ENCODE data around the gene NEURL1. TPM values are rescaled to one million over a fixed set of nuclear protein-coding genes. Genes with fewer than 3 reads are reported as not detected.

The NEURL1 gene
- total and polyA plus RNA-seq, 2 donors: 1.6 to 3.0 TPM

DNA sequence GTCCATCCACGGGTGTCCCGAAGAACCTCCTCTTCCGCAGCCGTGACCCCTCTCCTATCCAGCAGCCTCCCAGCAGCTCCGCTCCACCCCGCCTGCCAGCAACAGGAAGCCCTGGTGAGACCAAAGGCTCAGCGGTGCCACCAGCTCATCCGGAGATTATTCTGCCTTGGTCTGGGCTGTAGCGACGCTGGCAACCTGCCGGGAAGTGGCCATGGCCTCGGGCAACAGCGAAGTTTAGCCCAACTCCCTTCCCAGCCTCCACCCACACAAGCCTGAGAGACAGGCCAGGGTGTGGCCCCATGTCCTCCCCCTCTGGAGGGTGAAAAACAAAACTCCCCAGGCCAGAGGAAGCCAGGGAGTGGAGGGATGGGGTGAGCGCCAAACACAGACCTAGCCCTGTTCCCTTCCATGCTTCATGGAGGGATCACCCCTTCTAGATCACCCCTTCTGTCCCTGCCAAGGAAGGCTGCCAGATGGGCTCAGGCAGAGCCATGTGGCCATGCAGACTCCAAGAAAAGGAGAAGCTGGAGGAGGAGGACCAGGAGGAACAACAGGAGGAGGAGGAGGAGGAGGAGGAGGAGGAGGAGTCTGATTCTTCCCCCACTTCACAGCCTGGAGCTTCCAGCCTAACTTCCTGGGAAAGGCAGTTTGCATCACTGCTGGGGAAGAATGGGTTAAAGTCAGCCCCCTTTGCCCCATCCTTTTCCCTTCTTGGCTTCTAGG is 42.3 kb upstream of the NEURL1 start:
- H3K9me3 ChIP-seq (ENCODE audit: control insufficient read depth in 2 of 2, insufficient read depth in 1 of 2, low read length in 1 of 2): no peaks in the 10 kb centered on the region
- 9% methylated on average over 14 of the region's 14 CpGs for WGBS
- H3K36me3 ChIP-seq (ENCODE audit: control insufficient read depth in 2 of 2, insufficient read depth in 2 of 2, low read length in 1 of 2): peaks cover 22 to 26% of the 10 kb centered on the region in 2 donors
- H3K27ac ChIP-seq (ENCODE audit: low read depth in 1 of 2, low read length in 1 of 2): peak overlapping the region in 1 of 2 donors; percentile 43
- H3K4me3 ChIP-seq (ENCODE audit: low read length in 2 of 2): peak overlapping the region; percentile 53 to 62
- H3K27me3 ChIP-seq (ENCODE audit: control insufficient read depth in 2 of 2, insufficient read depth in 1 of 2, low read length in 1 of 2): peaks cover 0 to 10% of the 10 kb centered on the region in 2 donors
- peaks cover 7 to 24% of the 10 kb centered on the region in 2 donors for H3K4me1 ChIP-seq (ENCODE audit: control insufficient read depth in 2 of 2, insufficient read depth in 2 of 2, low read length in 2 of 2)
- DNase-seq (ENCODE audit: low read depth in 6 of 9, low spot score in 9 of 9): peak in 2 of 9 donors; percentile 8 to 37

DNA sequence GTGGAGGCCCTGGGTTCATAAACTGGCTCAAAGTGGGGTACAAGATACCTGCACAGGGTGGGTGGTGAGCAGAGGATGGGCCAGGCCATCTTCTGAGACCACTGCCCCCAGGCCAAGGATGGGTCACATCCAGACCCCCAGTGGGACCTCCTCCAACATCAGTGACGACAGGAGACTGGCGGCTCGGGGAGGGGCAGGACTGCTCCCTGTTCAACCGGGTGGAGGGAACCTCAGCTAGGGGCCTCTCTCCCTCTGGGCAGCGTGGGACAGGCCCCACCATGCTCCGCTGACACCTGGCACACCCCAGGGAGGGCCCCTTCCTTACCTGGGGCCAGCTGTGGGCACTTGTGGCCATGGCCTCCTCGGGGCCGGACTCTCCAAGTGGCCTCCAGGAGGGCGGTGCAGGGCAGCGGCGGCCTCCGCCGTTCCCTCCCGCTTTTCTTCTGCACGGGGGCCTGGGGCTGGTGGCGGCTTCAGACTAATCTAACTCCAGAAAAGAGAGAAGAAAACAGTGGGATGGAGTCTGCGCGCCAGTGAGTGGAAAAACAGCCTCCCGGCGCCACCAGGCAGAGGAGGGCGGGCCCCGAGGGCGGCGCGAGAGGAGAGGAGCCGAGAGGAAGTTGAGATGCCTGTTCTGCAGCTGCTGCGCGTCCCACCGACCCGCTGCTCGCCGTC is 41.5 kb upstream of the NEURL1 start, which contains the start of gene CALHM2:
Gene CALHM2 (minus strand): TSS at position 540 of the 675 bp plus-strand sequence. CDS start 2,429 bp downstream, outside the sequence.
- Histone ChIP-seq H3K27ac (ENCODE audit: low read depth in 1 of 2, low read length in 1 of 2) (peak within 1 kb of the TSS in 1 of 2 donors; percentile 43), H3K27me3 (ENCODE audit: control insufficient read depth in 2 of 2, insufficient read depth in 1 of 2, low read length in 1 of 2) (peaks cover 0 to 10% of the 10 kb centered on the region in 2 donors), H3K9me3 (ENCODE audit: control insufficient read depth in 2 of 2, insufficient read depth in 1 of 2, low read length in 1 of 2) (no peaks in the 10 kb centered on the region), H3K4me1 (ENCODE audit: control insufficient read depth in 2 of 2, insufficient read depth in 2 of 2, low read length in 2 of 2) (peaks cover 7 to 24% of the 10 kb centered on the region in 2 donors), H3K36me3 (ENCODE audit: control insufficient read depth in 2 of 2, insufficient read depth in 2 of 2, low read length in 1 of 2) (peaks cover 16 to 19% of the 10 kb centered on the region in 2 donors), H3K4me3 (ENCODE audit: low read length in 2 of 2) (peak within 1 kb of the TSS; percentile 53 to 62)
- DNase-seq (ENCODE audit: low read depth in 6 of 9, low spot score in 9 of 9): peak in 6 of 9 donors; percentile 16 to 61 (median 27)
- WGBS: under 1% methylated on average over 32 of the region's 32 CpGs

DNA sequence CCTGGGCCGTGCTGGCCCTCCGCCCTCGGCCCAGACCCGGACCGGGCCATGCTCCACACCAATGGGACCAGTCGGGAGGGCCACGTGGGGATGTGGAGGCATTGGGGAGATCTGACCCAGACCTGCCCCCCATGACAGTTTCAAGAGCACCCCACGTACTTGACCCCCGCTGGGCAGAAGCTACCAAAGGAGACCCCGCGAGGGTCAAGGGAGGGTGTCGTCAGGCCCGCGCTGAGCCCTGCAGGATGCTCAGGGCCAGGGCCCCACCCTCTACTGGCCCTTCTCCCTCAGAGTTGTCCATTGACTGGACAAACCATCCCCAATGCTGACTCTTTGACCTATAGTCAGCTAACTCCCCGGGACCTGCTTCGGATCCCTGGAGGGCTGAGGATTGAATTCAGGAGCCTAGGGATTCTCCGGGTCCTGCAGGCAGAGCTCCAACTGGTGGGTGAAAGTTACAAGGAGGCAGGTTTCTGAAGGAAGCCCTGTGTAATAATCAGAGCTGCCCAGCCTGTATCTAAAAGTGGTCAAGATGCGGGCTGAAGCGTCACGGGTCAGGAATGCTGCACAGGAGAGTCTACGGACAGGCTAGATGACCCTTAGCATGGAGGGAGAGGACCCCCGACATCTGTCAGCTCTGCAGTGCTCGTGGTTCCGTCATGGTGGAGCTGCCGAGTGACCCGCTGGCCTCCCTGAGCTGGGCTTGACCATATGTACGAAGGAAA is 40.8 kb upstream of the NEURL1 start:
- no peak for DNase-seq (ENCODE audit: low read depth in 6 of 9, low spot score in 9 of 9)
- 44% methylated on average over 27 of the region's 27 CpGs for WGBS
- H3K4me3 ChIP-seq (ENCODE audit: low read length in 2 of 2): peak overlapping the region; percentile 53 to 62
- H3K4me1 ChIP-seq (ENCODE audit: control insufficient read depth in 2 of 2, insufficient read depth in 2 of 2, low read length in 2 of 2): peaks cover 7 to 24% of the 10 kb centered on the region in 2 donors
- H3K9me3 ChIP-seq (ENCODE audit: control insufficient read depth in 2 of 2, insufficient read depth in 1 of 2, low read length in 1 of 2): no peaks in the 10 kb centered on the region
- peaks cover 0 to 10% of the 10 kb centered on the region in 2 donors for H3K27me3 ChIP-seq (ENCODE audit: control insufficient read depth in 2 of 2, insufficient read depth in 1 of 2, low read length in 1 of 2)
- H3K36me3 ChIP-seq (ENCODE audit: control insufficient read depth in 2 of 2, insufficient read depth in 2 of 2, low read length in 1 of 2): peaks cover 9 to 12% of the 10 kb centered on the region in 2 donors
- H3K27ac ChIP-seq (ENCODE audit: low read depth in 1 of 2, low read length in 1 of 2): no peak overlapping the region

DNA sequence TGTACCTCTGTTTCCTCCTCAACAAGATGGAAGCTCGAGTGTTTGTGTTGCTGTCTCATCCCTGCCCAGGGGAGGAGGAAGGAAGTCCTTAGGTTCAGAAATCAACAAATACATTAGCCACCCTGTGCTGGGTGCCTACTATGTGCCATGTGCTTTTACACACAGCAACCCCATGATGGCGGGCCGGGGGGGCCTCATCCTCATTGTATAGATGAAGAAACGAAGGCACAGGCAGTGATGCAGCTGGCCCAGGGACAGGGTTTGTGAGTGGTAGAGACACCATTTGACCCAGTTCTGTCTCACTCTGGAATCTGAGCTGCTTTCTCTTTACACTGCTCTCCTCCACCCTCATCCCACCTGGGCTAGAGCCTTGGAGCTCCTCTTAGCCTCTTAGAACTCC is 39.5 kb upstream of the NEURL1 start:
- peaks cover 0 to 10% of the 10 kb centered on the region in 2 donors for H3K27me3 ChIP-seq (ENCODE audit: control insufficient read depth in 2 of 2, insufficient read depth in 1 of 2, low read length in 1 of 2)
- no peaks in the 10 kb centered on the region for H3K9me3 ChIP-seq (ENCODE audit: control insufficient read depth in 2 of 2, insufficient read depth in 1 of 2, low read length in 1 of 2)
- 84% methylated on average over 4 of the region's 4 CpGs for WGBS
- H3K4me3 ChIP-seq (ENCODE audit: low read length in 2 of 2): no peak overlapping the region
- no peak for DNase-seq (ENCODE audit: low read depth in 6 of 9, low spot score in 9 of 9)
- peaks cover 5 to 7% of the 10 kb centered on the region in 2 donors for H3K36me3 ChIP-seq (ENCODE audit: control insufficient read depth in 2 of 2, insufficient read depth in 2 of 2, low read length in 1 of 2)
- peaks cover 7 to 26% of the 10 kb centered on the region in 2 donors for H3K4me1 ChIP-seq (ENCODE audit: control insufficient read depth in 2 of 2, insufficient read depth in 2 of 2, low read length in 2 of 2)
- H3K27ac ChIP-seq (ENCODE audit: low read depth in 1 of 2, low read length in 1 of 2): no peak overlapping the region

DNA sequence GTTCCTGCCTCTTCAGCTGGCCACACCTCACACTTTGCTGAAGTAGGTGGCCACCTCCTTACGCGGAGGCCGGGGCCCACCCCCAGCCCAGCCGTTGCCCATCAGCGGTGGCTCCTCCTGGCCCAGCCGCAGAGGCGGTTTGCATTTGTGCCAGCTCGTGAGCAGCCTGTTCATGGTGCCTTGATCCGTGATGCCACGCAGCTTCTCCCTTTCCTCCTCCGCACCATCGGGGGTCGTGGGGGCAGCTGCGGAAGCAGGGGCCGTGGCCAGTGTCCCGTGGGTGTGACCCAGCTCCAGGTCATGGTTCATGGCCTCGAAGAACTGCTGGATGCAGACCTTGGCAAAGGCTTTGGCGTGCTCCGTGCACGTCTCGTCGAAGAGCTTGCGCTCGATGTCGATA is 38.3 kb upstream of the NEURL1 start:
- Histone ChIP-seq H3K27ac (ENCODE audit: low read depth in 1 of 2, low read length in 1 of 2) (no peak overlapping the region), H3K4me1 (ENCODE audit: control insufficient read depth in 2 of 2, insufficient read depth in 2 of 2, low read length in 2 of 2) (peaks cover 7 to 33% of the 10 kb centered on the region in 2 donors)
- 98% methylated on average over 25 of the region's 25 CpGs for WGBS

DNA sequence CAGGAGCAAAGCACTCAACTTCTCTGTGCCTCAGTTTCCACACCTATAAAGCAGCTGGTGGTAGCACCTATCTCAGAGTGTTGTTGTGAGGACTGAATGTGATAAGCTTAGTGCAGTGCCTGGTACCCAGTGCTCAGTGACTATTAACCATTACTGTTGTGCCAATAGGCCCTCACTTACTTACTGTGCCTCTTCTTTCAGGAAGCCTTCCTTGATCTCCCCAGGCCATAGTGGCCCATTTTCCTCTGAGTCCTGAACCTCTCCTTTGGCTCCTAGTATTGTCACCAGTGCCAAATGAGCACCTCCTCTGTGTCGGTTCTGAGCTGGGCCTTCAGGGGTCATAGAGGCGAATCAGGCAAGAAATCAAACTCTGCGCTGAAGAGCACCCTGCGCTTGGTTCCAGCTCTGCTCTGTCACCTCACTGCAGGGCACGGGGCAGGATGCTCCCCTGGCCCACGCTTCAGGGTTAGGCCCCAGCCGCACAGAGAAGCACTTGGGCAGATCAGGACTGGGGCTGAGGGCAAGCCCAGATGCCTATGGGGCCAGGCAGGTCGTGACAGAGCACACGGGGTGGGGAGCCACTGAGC is 37.3 kb upstream of the NEURL1 start:
- no peaks in the 10 kb centered on the region for H3K36me3 ChIP-seq (ENCODE audit: control insufficient read depth in 2 of 2, insufficient read depth in 2 of 2, low read length in 1 of 2)

More for the DNA sequence above, 38.3 kb upstream of the NEURL1 start:
- DNase-seq (ENCODE audit: low read depth in 6 of 9, low spot score in 9 of 9): no peak
- Histone ChIP-seq H3K27me3 (ENCODE audit: control insufficient read depth in 2 of 2, insufficient read depth in 1 of 2, low read length in 1 of 2) (peaks cover 0 to 10% of the 10 kb centered on the region in 2 donors), H3K9me3 (ENCODE audit: control insufficient read depth in 2 of 2, insufficient read depth in 1 of 2, low read length in 1 of 2) (no peaks in the 10 kb centered on the region), H3K4me3 (ENCODE audit: low read length in 2 of 2) (no peak overlapping the region), H3K36me3 (ENCODE audit: control insufficient read depth in 2 of 2, insufficient read depth in 2 of 2, low read length in 1 of 2) (no peaks in the 10 kb centered on the region)

DNA sequence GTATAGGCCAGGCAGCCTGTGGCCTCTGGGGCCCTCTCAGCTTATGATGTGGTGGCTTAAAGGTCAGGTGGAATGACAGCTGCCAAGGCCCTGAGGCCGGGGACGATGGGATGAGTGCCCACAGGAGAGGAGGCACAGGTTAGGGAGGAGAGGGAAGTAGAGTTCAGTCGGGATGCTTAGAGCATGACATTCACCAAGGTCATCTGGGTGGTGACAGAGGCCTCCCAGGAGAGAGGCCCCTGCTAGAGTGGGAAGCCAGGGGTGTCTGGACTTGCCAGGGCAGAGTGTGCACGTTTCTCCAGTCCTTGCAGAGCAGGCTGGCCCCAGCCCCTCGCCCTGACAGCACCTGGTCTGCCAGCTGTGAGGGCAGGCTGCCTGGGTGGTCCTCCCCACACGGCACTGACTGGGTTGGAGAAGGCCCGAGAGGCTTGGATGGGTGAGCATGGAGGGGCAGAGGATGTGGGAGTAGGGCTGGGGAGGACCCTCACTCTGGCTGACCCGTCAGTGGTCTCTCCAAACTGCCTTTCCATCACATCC is 36.3 kb upstream of the NEURL1 start:
- Histone ChIP-seq H3K9me3 (ENCODE audit: control insufficient read depth in 2 of 2, insufficient read depth in 1 of 2, low read length in 1 of 2) (no peaks in the 10 kb centered on the region), H3K27ac (ENCODE audit: low read depth in 1 of 2, low read length in 1 of 2) (no peak overlapping the region), H3K27me3 (ENCODE audit: control insufficient read depth in 2 of 2, insufficient read depth in 1 of 2, low read length in 1 of 2) (peaks cover 0 to 3% of the 10 kb centered on the region in 2 donors), H3K36me3 (ENCODE audit: control insufficient read depth in 2 of 2, insufficient read depth in 2 of 2, low read length in 1 of 2) (no peaks in the 10 kb centered on the region), H3K4me3 (ENCODE audit: low read length in 2 of 2) (no peak overlapping the region), H3K4me1 (ENCODE audit: control insufficient read depth in 2 of 2, insufficient read depth in 2 of 2, low read length in 2 of 2) (peaks cover 0 to 16% of the 10 kb centered on the region in 2 donors)
- WGBS: 93% methylated on average over 8 of the region's 8 CpGs
- no peak for DNase-seq (ENCODE audit: low read depth in 6 of 9, low spot score in 9 of 9)

More for the DNA sequence above, 37.3 kb upstream of the NEURL1 start:
- 94% methylated on average over 9 of the region's 9 CpGs for WGBS
- H3K9me3 ChIP-seq (ENCODE audit: control insufficient read depth in 2 of 2, insufficient read depth in 1 of 2, low read length in 1 of 2): no peaks in the 10 kb centered on the region
- no peak overlapping the region for H3K4me3 ChIP-seq (ENCODE audit: low read length in 2 of 2)
- peaks cover 6 to 26% of the 10 kb centered on the region in 2 donors for H3K4me1 ChIP-seq (ENCODE audit: control insufficient read depth in 2 of 2, insufficient read depth in 2 of 2, low read length in 2 of 2)
- peaks cover 0 to 8% of the 10 kb centered on the region in 2 donors for H3K27me3 ChIP-seq (ENCODE audit: control insufficient read depth in 2 of 2, insufficient read depth in 1 of 2, low read length in 1 of 2)
- DNase-seq (ENCODE audit: low read depth in 6 of 9, low spot score in 9 of 9): no peak
- H3K27ac ChIP-seq (ENCODE audit: low read depth in 1 of 2, low read length in 1 of 2): no peak overlapping the region

DNA sequence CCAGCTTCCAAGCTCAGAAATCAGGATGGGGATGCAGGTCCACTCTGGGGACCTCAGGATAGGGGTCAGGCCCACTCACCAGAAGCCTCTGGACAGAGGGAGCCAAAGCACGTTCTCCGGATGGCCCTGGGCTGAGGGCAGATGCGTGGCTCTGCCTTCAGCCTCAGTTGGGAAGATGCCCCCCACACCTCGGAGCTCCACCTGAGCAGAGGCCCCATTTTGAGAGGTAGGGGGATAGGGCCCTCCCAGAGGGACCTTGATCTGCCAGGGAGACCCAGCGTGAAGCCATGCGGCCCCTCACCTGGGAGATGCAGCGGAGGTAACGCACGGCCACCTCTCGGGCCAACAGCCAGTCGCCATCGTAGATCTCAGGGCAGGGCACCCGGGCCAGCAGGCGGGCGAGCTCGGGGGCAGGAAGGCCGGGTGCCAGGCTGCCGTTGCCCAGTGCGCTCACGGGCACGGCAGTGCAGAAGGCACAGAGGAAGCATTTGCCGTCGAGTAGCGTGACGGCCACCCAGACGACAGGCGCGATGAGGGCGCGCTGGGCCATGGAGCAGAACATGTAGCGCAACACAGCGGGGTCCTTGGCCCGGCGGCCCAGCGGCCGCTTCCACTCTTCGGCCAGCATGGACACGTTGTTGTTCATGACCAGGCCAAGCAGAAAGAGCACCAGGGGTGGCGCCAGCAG is 35.5 kb upstream of the NEURL1 start:
- Histone ChIP-seq H3K4me3 (ENCODE audit: low read length in 2 of 2) (no peak overlapping the region), H3K27me3 (ENCODE audit: control insufficient read depth in 2 of 2, insufficient read depth in 1 of 2, low read length in 1 of 2) (no peaks in the 10 kb centered on the region), H3K4me1 (ENCODE audit: control insufficient read depth in 2 of 2, insufficient read depth in 2 of 2, low read length in 2 of 2) (peaks cover 0 to 9% of the 10 kb centered on the region in 2 donors), H3K9me3 (ENCODE audit: control insufficient read depth in 2 of 2, insufficient read depth in 1 of 2, low read length in 1 of 2) (no peaks in the 10 kb centered on the region), H3K27ac (ENCODE audit: low read depth in 1 of 2, low read length in 1 of 2) (no peak overlapping the region), H3K36me3 (ENCODE audit: control insufficient read depth in 2 of 2, insufficient read depth in 2 of 2, low read length in 1 of 2) (no peaks in the 10 kb centered on the region)
- 99% methylated on average over 39 of the region's 39 CpGs for WGBS
- DNase-seq (ENCODE audit: low read depth in 6 of 9, low spot score in 9 of 9): no peak
